Measurements from ENCODE around the gene SLC24A3. TPM values are rescaled to one million over a fixed set of nuclear protein-coding genes. Genes with fewer than 3 reads are reported as not detected.

The SLC24A3 gene
- polyA plus RNA-seq, 1 donor = 9.9 TPM

DNA sequence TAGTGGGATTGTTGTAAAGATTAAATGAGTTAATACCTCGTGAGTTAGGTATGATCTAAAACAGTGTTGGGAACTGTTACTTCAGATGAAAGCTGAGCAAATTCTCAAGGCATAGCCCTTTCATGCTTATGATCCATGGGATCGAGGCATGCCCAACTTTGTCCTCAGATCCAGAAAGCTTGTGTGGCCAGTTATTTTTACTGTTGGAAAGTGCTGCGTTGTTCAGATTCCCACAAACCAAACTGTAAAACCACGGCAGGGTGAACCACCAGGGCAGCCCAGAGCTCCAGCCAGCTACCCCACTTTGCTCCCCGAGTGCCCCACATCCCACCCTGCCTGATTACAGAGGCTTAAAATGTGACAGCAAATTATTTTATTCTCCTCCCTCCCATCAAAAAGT, 406.3 kb downstream of the SLC24A3 start:
- H3K36me3 ChIP-seq (ENCODE audit: control insufficient read depth, insufficient read depth, low read length) = no peaks in the 10 kb centered on the region
- H3K9me3 ChIP-seq (ENCODE audit: control insufficient read depth, low read depth, low read length) = no peaks in the 10 kb centered on the region
- no peak overlapping the region for H3K27ac ChIP-seq (ENCODE audit: low read length)
- no peak for DNase-seq
- no peak overlapping the region for H3K4me3 ChIP-seq (ENCODE audit: low read length)
- H3K4me1 ChIP-seq (ENCODE audit: control insufficient read depth, insufficient read depth, low read length) = no peaks in the 10 kb centered on the region
- WGBS (ENCODE audit: insufficient coverage, low lambda C conversion rate) = no CpG with 5 or more reads among the region's 5 CpGs
- peaks cover 4% of the 10 kb centered on the region for H3K27me3 ChIP-seq (ENCODE audit: control insufficient read depth, insufficient read depth, low read length)

GRCh38 chr20:19619904-19620430, 407.5 kb downstream of the SLC24A3 start:
- no peak for DNase-seq
- no CpG with 5 or more reads among the region's 2 CpGs for WGBS (ENCODE audit: insufficient coverage, low lambda C conversion rate)
- Histone ChIP-seq H3K27ac (ENCODE audit: low read length) (no peak overlapping the region), H3K4me3 (ENCODE audit: low read length) (no peak overlapping the region), H3K9me3 (ENCODE audit: control insufficient read depth, low read depth, low read length) (no peaks in the 10 kb centered on the region), H3K4me1 (ENCODE audit: control insufficient read depth, insufficient read depth, low read length) (no peaks in the 10 kb centered on the region), H3K27me3 (ENCODE audit: control insufficient read depth, insufficient read depth, low read length) (no peaks in the 10 kb centered on the region), H3K36me3 (ENCODE audit: control insufficient read depth, insufficient read depth, low read length) (no peaks in the 10 kb centered on the region)

DNA sequence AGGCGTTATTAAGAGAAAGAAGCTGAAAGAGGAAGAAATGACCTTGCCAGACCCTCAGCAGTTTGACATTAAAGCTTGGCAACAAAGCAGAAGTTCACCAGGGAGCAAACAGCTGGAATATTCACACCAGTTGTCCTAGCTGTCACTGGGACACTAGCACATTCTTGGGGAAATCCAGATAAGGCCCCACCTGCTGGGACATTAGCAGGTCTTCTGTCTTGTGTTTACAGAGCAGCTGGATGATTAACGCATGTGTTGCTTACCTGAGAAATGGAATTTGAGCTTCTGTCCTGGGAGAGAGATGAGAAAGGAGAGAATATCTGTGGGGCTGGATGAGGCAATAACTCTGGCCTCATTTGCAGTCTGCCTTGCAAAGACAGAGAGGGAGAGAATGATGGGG, 408.0 kb downstream of the SLC24A3 start:
- WGBS (ENCODE audit: insufficient coverage, low lambda C conversion rate) = 20% methylated on average over 1 of the region's 2 CpGs
- Histone ChIP-seq H3K4me1 (ENCODE audit: control insufficient read depth, insufficient read depth, low read length) (no peaks in the 10 kb centered on the region), H3K27me3 (ENCODE audit: control insufficient read depth, insufficient read depth, low read length) (no peaks in the 10 kb centered on the region)

DNA sequence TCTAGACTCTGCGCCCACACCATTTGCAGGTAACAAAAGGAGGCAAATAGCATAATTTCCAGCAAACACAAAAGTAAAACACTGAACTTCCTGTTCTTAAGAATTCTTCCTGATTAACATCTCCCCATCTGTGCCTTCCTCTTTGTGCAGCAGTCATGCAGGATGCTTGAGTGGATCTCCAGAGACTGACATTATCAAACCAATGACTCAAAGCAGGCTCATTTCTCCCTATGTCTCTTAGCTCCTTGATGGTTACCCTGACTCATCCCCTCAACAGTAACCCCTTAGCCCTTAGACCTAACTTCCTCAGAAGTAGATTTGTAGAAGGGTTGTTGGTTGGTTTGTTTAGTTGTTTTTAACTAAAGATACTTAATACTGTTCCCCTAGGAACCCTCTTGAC, 408.6 kb downstream of the SLC24A3 start:
- no CpG with 5 or more reads among the region's 1 CpG for WGBS (ENCODE audit: insufficient coverage, low lambda C conversion rate)
- no peak overlapping the region for H3K27ac ChIP-seq (ENCODE audit: low read length)
- H3K27me3 ChIP-seq (ENCODE audit: control insufficient read depth, insufficient read depth, low read length) = no peaks in the 10 kb centered on the region
- DNase-seq = no peak
- no peaks in the 10 kb centered on the region for H3K9me3 ChIP-seq (ENCODE audit: control insufficient read depth, low read depth, low read length)
- no peaks in the 10 kb centered on the region for H3K4me1 ChIP-seq (ENCODE audit: control insufficient read depth, insufficient read depth, low read length)
- H3K36me3 ChIP-seq (ENCODE audit: control insufficient read depth, insufficient read depth, low read length) = no peaks in the 10 kb centered on the region
- no peak overlapping the region for H3K4me3 ChIP-seq (ENCODE audit: low read length)

More for the DNA sequence above, 408.0 kb downstream of the SLC24A3 start:
- Histone ChIP-seq H3K27ac (ENCODE audit: low read length) (no peak overlapping the region), H3K9me3 (ENCODE audit: control insufficient read depth, low read depth, low read length) (no peaks in the 10 kb centered on the region), H3K36me3 (ENCODE audit: control insufficient read depth, insufficient read depth, low read length) (no peaks in the 10 kb centered on the region), H3K4me3 (ENCODE audit: low read length) (no peak overlapping the region)
- DNase-seq = peak; percentile 39 to 70

DNA sequence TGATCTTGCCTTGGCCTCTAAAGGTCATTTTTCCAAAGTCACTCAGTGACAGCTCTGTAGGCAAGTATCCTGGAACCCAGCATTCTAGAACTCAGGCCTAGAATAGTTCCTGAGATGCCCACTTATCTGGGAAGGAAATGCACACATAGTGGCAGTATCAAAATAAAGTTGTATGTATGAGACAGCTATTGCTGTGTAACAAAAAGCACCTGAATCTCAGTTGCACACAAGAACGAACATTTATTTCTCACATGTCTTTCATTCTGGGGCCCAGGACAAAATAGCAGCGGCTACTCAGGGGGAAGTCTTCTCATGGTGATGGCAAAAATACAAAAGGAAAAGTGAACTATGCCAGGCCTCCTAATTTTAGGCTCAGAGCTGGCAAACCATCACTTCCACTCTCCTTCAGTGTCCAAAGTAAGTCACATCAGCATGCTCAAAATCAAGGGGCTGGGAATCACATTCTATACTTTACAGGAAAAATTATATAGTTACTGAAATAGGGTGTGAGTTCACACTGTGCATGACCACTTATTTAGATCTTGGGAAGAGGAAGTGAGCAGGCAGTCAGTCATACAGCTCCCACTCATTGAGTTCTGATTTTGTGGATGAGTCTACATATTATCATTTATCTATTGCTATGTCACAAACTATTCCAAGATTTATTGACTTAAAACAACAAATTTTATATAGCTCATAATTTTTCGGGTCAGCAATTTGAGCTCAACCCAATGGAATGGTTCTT, 412.0 kb downstream of the SLC24A3 start:
- no peak for DNase-seq
- no peaks in the 10 kb centered on the region for H3K36me3 ChIP-seq (ENCODE audit: control insufficient read depth, insufficient read depth, low read length)
- no peaks in the 10 kb centered on the region for H3K9me3 ChIP-seq (ENCODE audit: control insufficient read depth, low read depth, low read length)
- no peaks in the 10 kb centered on the region for H3K4me1 ChIP-seq (ENCODE audit: control insufficient read depth, insufficient read depth, low read length)
- no peak overlapping the region for H3K27ac ChIP-seq (ENCODE audit: low read length)
- no peak overlapping the region for H3K4me3 ChIP-seq (ENCODE audit: low read length)
- H3K27me3 ChIP-seq (ENCODE audit: control insufficient read depth, insufficient read depth, low read length) = no peaks in the 10 kb centered on the region
- no CpG with 5 or more reads among the region's 3 CpGs for WGBS (ENCODE audit: insufficient coverage, low lambda C conversion rate)

GRCh38 chr20:19625426-19625825, 413.0 kb downstream of the SLC24A3 start:
- no peaks in the 10 kb centered on the region for H3K4me1 ChIP-seq (ENCODE audit: control insufficient read depth, insufficient read depth, low read length)
- no peaks in the 10 kb centered on the region for H3K9me3 ChIP-seq (ENCODE audit: control insufficient read depth, low read depth, low read length)
- no peaks in the 10 kb centered on the region for H3K36me3 ChIP-seq (ENCODE audit: control insufficient read depth, insufficient read depth, low read length)
- H3K27ac ChIP-seq (ENCODE audit: low read length) = no peak overlapping the region
- H3K4me3 ChIP-seq (ENCODE audit: low read length) = no peak overlapping the region
- H3K27me3 ChIP-seq (ENCODE audit: control insufficient read depth, insufficient read depth, low read length) = no peaks in the 10 kb centered on the region
- WGBS (ENCODE audit: insufficient coverage, low lambda C conversion rate) = no CpG with 5 or more reads among the region's 1 CpG
- no peak for DNase-seq

- DNase-seq = no peak
- Histone ChIP-seq H3K4me1 (ENCODE audit: control insufficient read depth, insufficient read depth, low read length) (no peaks in the 10 kb centered on the region), H3K27me3 (ENCODE audit: control insufficient read depth, insufficient read depth, low read length) (no peaks in the 10 kb centered on the region), H3K4me3 (ENCODE audit: low read length) (no peak overlapping the region), H3K36me3 (ENCODE audit: control insufficient read depth, insufficient read depth, low read length) (no peaks in the 10 kb centered on the region), H3K9me3 (ENCODE audit: control insufficient read depth, low read depth, low read length) (no peaks in the 10 kb centered on the region), H3K27ac (ENCODE audit: low read length) (no peak overlapping the region)
- WGBS (ENCODE audit: insufficient coverage, low lambda C conversion rate) = 80% methylated on average over 1 of the region's 5 CpGs
Observed at GRCh38 chr20:19626896-19627295, 414.5 kb downstream of the SLC24A3 start.

DNA sequence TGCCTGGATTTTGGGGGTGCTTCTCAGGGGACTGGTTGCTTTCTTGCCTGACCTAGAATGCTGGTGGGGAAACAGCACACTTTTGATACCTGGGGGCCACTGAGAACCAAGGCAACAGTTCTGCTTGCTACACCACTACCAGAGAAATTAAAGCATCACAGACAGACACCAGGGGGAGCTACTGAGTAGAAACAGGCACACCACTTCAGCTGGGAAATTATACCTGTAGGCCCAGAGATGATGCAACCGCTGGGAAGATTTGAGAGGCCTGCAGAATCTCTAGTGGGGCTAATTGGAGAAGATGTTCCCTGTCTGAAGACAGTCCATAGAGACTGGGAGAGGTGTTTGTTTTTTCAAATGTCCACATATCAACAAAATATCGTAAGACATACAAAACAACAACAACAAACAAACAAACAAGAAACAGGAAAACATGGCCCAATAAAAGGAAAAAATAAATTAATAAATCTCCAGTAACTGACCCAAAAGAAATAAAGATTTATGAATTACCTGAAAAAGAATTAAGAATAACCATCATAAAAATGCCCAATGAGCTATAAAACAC, 416.2 kb downstream of the SLC24A3 start:
- Histone ChIP-seq H3K27me3 (ENCODE audit: control insufficient read depth, insufficient read depth, low read length) (no peaks in the 10 kb centered on the region), H3K4me1 (ENCODE audit: control insufficient read depth, insufficient read depth, low read length) (no peaks in the 10 kb centered on the region), H3K27ac (ENCODE audit: low read length) (no peak overlapping the region), H3K4me3 (ENCODE audit: low read length) (no peak overlapping the region), H3K36me3 (ENCODE audit: control insufficient read depth, insufficient read depth, low read length) (no peaks in the 10 kb centered on the region), H3K9me3 (ENCODE audit: control insufficient read depth, low read depth, low read length) (no peaks in the 10 kb centered on the region)
- WGBS (ENCODE audit: insufficient coverage, low lambda C conversion rate) = 89% methylated on average over 1 of the region's 2 CpGs
- peak; percentile 46 to 58 for DNase-seq

DNA sequence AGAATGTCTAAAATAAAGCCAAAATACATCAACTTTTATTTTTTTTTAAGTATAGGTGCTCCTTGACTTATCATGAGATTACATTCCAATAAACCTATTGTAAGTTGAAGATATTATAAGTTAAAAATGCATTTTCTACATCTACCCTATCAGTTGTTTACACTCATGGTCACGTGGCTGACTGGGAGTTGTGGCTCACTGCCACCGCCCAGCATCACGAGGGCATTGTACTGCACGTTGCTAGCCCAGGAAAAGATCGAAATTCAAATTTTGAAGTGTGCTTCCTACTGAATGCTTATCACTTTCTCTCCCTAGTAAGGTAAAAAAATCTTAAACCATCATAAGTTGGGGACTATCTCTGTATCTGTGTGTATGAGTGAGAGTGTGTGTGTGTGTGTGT, 419.0 kb downstream of the SLC24A3 start:
- Histone ChIP-seq H3K4me3 (ENCODE audit: low read length) (no peak overlapping the region), H3K36me3 (ENCODE audit: control insufficient read depth, insufficient read depth, low read length) (no peaks in the 10 kb centered on the region), H3K27me3 (ENCODE audit: control insufficient read depth, insufficient read depth, low read length) (no peaks in the 10 kb centered on the region), H3K27ac (ENCODE audit: low read length) (no peak overlapping the region), H3K4me1 (ENCODE audit: control insufficient read depth, insufficient read depth, low read length) (no peaks in the 10 kb centered on the region), H3K9me3 (ENCODE audit: control insufficient read depth, low read depth, low read length) (no peaks in the 10 kb centered on the region)
- DNase-seq = no peak
- WGBS (ENCODE audit: insufficient coverage, low lambda C conversion rate) = no CpG with 5 or more reads among the region's 5 CpGs

GRCh38 chr20:19633985-19634384, 421.5 kb downstream of the SLC24A3 start:
- Histone ChIP-seq H3K36me3 (ENCODE audit: control insufficient read depth, insufficient read depth, low read length) (no peaks in the 10 kb centered on the region), H3K4me3 (ENCODE audit: low read length) (no peak overlapping the region), H3K4me1 (ENCODE audit: control insufficient read depth, insufficient read depth, low read length) (no peaks in the 10 kb centered on the region), H3K9me3 (ENCODE audit: control insufficient read depth, low read depth, low read length) (no peaks in the 10 kb centered on the region), H3K27me3 (ENCODE audit: control insufficient read depth, insufficient read depth, low read length) (no peaks in the 10 kb centered on the region), H3K27ac (ENCODE audit: low read length) (no peak overlapping the region)
- no peak for DNase-seq
- no CpG with 5 or more reads among the region's 3 CpGs for WGBS (ENCODE audit: insufficient coverage, low lambda C conversion rate)
